Measurements from ENCODE around the gene IGFBP3. TPM values are rescaled to one million over a fixed set of nuclear protein-coding genes. Genes with fewer than 3 reads are reported as not detected.

IGFBP3 gene
- total and polyA plus RNA-seq, 9 of the 15 experiments (the other 6 are each of a cell fraction or from before 2014, with no cell fraction given), result 0.08 to 0.22 (median 0.10) TPM; not detected in 5

DNA sequence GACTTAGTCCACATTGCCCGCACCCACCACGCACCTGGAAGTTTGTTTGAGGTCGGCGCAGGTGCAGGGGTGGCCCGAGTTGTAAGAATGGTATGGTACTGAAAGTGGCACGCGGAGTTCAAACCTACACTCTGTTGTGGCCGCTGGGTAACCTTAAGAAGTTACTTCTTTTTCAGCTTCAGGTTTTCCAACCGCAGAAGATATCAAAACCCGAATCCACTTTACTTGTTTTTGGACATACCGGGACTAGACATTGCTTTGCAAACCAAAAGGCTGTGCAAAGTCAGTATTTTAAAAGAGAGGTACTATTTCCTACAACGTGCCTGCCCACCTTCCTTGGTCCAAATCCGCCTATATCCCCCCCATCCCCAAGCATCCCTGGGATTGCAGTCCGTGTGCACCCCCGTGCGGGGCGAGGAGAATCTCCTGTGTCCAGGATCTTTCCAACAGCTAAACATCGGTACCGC is 1.0 kb downstream of the IGFBP3 start:
- BruUV-seq (replicated peaks), result no TSS peak
- H3K4me1 ChIP-seq (replicated peaks in 1 of 2; ENCODE audit: control insufficient read depth in 2 of 2, insufficient read depth in 2 of 2, low read length in 2 of 2), result no peaks in the 10 kb centered on the region
- intact Hi-C loops (cut with micrococcal nuclease), result loop anchor here (10.0 kb wide), 1 partner anchor 435 kb away; no protein-coding TSS in a partner anchor
- H3K79me2 ChIP-seq (ENCODE audit: control insufficient read depth, insufficient read depth, low read length), result no peaks in the 10 kb centered on the region
- ATAC-seq, result no peak
- H3K9ac ChIP-seq (ENCODE audit: insufficient read depth in 1 of 2, low read depth in 2 of 2, low read length in 2 of 2), result no peak overlapping the region
- no peak overlapping the region for H2AFZ ChIP-seq (ENCODE audit: low read depth, low read length)
- no peak overlapping the region for H3K4me2 ChIP-seq (ENCODE audit: insufficient read depth, low read length)
- no peak overlapping the region for H3K27ac ChIP-seq (ENCODE audit: extremely low read depth, low read depth, low read length)
- H4K20me1 ChIP-seq (replicated peaks; ENCODE audit: control insufficient read depth, insufficient read depth, low read length), result no peaks in the 10 kb centered on the region
- H3K4me3 ChIP-seq, result no peak overlapping the region
- no peaks in the 10 kb centered on the region for H3K9me1 ChIP-seq (ENCODE audit: control insufficient read depth, insufficient read depth, low read length)
- H3K36me3 ChIP-seq (ENCODE audit: control insufficient read depth, insufficient read depth, low read length), result no peaks in the 10 kb centered on the region
- WGBS (ENCODE audit: insufficient coverage, low coverage, missing lambda C conversion rate), result 5% methylated on average over 19 of the region's 19 CpGs
- FAIRE-seq, result no peak
- CTCF ChIA-PET (ENCODE audit: low intra/inter-chr PET ratio), result no interaction called here
- peaks cover 0 to 4% of the 10 kb centered on the region in 2 experiments; a peak in 2 of 5 replicates for H3K27me3 ChIP-seq (ENCODE audit: control insufficient read depth in 2 of 2, insufficient read depth in 2 of 2, low read length in 2 of 2)
- H3K9me3 ChIP-seq (replicated peaks; ENCODE audit: control insufficient read depth, insufficient read depth, low read depth, low read length), result no peaks in the 10 kb centered on the region
- DNase-seq (ENCODE audit: extremely low read depth in 1 of 4, low spot score in 3 of 4), result no peak
- POLR2A ChIA-PET, result interaction anchor here (1.2 kb wide), 1 partner anchor 56 kb away, joined by 3 read pairs; no protein-coding TSS in a partner anchor
- no peak for TF ChIP-seq POLR2H (tag; IDR thresholded peaks at IDR 0.05; ENCODE audit: low read depth)
- TF ChIP-seq, protein P1, sequence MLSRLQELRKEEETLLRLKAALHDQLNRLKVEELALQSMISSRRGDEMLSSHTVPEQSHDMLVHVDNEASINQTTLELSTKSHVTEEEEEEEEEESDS (CRISPR knock-in tag; IDR thresholded peaks at IDR 0.05), result no peak
- in situ Hi-C loops (cut with MboI), result loop anchor here (10.0 kb wide), 1 partner anchor 1165 kb away; no protein-coding TSS in a partner anchor

DNA sequence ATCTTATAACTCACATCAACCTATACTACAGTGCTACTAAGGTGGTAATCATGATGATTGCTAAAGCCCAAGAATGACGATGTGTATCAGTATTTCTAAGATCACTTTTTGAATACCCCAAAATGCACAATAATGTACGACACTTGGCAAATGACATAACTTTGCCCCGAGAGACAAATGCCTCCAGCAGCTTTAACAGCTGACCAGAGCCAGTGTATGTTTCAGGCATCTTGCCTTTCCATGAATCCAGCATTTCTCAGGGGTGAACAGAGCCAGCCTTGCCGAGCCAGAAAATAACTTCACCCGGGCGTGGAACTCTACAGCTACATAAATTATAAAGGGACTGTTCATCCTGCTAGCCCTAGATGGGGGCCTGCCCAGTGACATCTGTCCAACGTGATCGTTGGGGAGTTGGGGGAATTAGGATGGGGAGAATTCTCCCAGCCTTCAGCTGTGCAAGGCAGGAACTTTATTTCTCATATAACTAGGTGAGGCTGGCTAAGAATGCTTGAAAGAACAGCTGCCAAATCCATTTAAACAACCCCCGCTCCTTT is 1.8 kb downstream of the IGFBP3 start:
- H2AFZ ChIP-seq (ENCODE audit: low read depth, low read length), result no peak overlapping the region
- FAIRE-seq, result no peak
- no peaks in the 10 kb centered on the region for H3K79me2 ChIP-seq (ENCODE audit: control insufficient read depth, insufficient read depth, low read length)
- H3K27me3 ChIP-seq (ENCODE audit: control insufficient read depth in 2 of 2, insufficient read depth in 2 of 2, low read length in 2 of 2), result peaks cover 0 to 4% of the 10 kb centered on the region in 2 experiments; a peak in 2 of 5 replicates
- no peak overlapping the region for H3K4me2 ChIP-seq (ENCODE audit: insufficient read depth, low read length)
- H3K36me3 ChIP-seq (ENCODE audit: control insufficient read depth, insufficient read depth, low read length), result no peaks in the 10 kb centered on the region
- TF ChIP-seq MBD2 (IDR thresholded peaks at IDR 0.05; ENCODE audit: borderline replicate concordance, low read depth), result no peak
- TF ChIP-seq, protein P2, sequence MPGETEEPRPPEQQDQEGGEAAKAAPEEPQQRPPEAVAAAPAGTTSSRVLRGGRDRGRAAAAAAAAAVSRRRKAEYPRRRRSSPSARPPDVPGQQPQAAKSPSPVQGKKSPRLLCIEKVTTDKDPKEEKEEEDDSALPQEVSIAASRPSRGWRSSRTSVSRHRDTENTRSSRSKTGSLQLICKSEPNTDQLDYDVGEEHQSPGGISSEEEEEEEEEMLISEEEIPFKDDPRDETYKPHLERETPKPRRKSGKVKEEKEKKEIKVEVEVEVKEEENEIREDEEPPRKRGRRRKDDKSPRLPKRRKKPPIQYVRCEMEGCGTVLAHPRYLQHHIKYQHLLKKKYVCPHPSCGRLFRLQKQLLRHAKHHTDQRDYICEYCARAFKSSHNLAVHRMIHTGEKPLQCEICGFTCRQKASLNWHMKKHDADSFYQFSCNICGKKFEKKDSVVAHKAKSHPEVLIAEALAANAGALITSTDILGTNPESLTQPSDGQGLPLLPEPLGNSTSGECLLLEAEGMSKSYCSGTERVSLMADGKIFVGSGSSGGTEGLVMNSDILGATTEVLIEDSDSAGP (CRISPR knock-in tag; IDR thresholded peaks at IDR 0.05), result no peak
- TF ChIP-seq, protein P3, sequence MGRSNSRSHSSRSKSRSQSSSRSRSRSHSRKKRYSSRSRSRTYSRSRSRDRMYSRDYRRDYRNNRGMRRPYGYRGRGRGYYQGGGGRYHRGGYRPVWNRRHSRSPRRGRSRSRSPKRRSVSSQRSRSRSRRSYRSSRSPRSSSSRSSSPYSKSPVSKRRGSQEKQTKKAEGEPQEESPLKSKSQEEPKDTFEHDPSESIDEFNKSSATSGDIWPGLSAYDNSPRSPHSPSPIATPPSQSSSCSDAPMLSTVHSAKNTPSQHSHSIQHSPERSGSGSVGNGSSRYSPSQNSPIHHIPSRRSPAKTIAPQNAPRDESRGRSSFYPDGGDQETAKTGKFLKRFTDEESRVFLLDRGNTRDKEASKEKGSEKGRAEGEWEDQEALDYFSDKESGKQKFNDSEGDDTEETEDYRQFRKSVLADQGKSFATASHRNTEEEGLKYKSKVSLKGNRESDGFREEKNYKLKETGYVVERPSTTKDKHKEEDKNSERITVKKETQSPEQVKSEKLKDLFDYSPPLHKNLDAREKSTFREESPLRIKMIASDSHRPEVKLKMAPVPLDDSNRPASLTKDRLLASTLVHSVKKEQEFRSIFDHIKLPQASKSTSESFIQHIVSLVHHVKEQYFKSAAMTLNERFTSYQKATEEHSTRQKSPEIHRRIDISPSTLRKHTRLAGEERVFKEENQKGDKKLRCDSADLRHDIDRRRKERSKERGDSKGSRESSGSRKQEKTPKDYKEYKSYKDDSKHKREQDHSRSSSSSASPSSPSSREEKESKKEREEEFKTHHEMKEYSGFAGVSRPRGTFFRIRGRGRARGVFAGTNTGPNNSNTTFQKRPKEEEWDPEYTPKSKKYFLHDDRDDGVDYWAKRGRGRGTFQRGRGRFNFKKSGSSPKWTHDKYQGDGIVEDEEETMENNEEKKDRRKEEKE (IDR thresholded peaks at IDR 0.05; ENCODE audit: borderline replicate concordance in 1 of 2, control insufficient read depth in 1 of 2, low read depth in 2 of 2, low read length in 1 of 2), result no peak
- no peak for TF ChIP-seq MAFG (tag; conservative IDR thresholded peaks at IDR 0.05)
- TF ChIP-seq PHB (CRISPR knock-in tag; IDR thresholded peaks at IDR 0.05), result no peak
- TF ChIP-seq ZNF444 (CRISPR knock-in tag; IDR thresholded peaks at IDR 0.05), result no peak
- no peak for TF ChIP-seq KDM1A (IDR thresholded peaks at IDR 0.05)
- TF ChIP-seq ZNF316 (IDR thresholded peaks at IDR 0.05), result no peak
- ATAC-seq, result no peak
- in situ Hi-C loops (cut with MboI) (no loop called here), intact Hi-C loops (cut with micrococcal nuclease) (no loop called here)
- DNase-seq (ENCODE audit: extremely low read depth in 1 of 4, low spot score in 3 of 4), result no peak
- H4K20me1 ChIP-seq (replicated peaks; ENCODE audit: control insufficient read depth, insufficient read depth, low read length), result no peaks in the 10 kb centered on the region
- no peak overlapping the region for H3K27ac ChIP-seq (ENCODE audit: extremely low read depth, low read depth, low read length)
- H3K9me1 ChIP-seq (ENCODE audit: control insufficient read depth, insufficient read depth, low read length), result no peaks in the 10 kb centered on the region
- H3K4me3 ChIP-seq, result no peak overlapping the region
- ChIA-PET CTCF (ENCODE audit: low intra/inter-chr PET ratio) (interaction anchor here (1.9 kb wide), 1 partner anchor 1261 kb away, joined by 5 read pairs; no protein-coding TSS in a partner anchor), POLR2A (interaction anchor here (1.2 kb wide), 1 partner anchor 55 kb away, joined by 3 read pairs; no protein-coding TSS in a partner anchor)
- H3K9ac ChIP-seq (ENCODE audit: insufficient read depth in 1 of 2, low read depth in 2 of 2, low read length in 2 of 2), result no peak overlapping the region
- WGBS (ENCODE audit: insufficient coverage, low coverage, missing lambda C conversion rate), result under 1% methylated on average over 9 of the region's 9 CpGs
- no TSS peak for BruUV-seq (replicated peaks)
- H3K9me3 ChIP-seq (replicated peaks; ENCODE audit: control insufficient read depth, insufficient read depth, low read depth, low read length), result no peaks in the 10 kb centered on the region
- no peaks in the 10 kb centered on the region for H3K4me1 ChIP-seq (replicated peaks in 1 of 2; ENCODE audit: control insufficient read depth in 2 of 2, insufficient read depth in 2 of 2, low read length in 2 of 2)
